Suprapubic skin (tissue), 4 donors: ENCODE data around the gene PCDHGA7.

Experiments
- CTCF ChIP-seq, 2 donors: fragments of 200-600 bp in 1 of 2; fragments of 450-650 bp in 1 of 2; sonication (generic) in 1 of 2; IDR thresholded peaks; one replicate each; pipeline ENCODE4 v1.5.1; 2016 to 2019; ENCODE audit warnings: antibody characterized with exemption in 2 of 2, mild to moderate bottlenecking in 1 of 2, moderate library complexity in 1 of 2
- POLR2A ChIP-seq, 2 donors: fragments of 450-650 bp; IDR thresholded peaks; one replicate each; pipeline ENCODE4 v1.6.1; 2017; ENCODE audit warnings: antibody characterized with exemption in 2 of 2, mild to moderate bottlenecking in 2 of 2, moderate library complexity in 2 of 2
- POLR2AphosphoS5 ChIP-seq, 3 donors: sonication (generic); formaldehyde crosslinking; IDR thresholded peaks; one replicate each; pipeline ENCODE4 v1.6.1; 2017; ENCODE audit warnings: antibody characterized with exemption in 3 of 3

GRCh38 chr5:141382469-141383294, at the start of gene PCDHGA7:
- TF ChIP-seq CTCF (IDR thresholded peaks at IDR 0.05) (no peak), POLR2A (IDR thresholded peaks at IDR 0.05) (no peak), POLR2AphosphoS5 (IDR thresholded peaks at IDR 0.05) (no peak)
